Panc1 (cell line): Measurements from ENCODE around the gene CDC42BPA.

Source experiments
- TCF7L2 ChIP-seq: IDR thresholded peaks from 2 replicates; pipeline ENCODE4 v1.6.1; 2011; ENCODE audit warnings: mild to moderate bottlenecking, low read depth, low read length, inconsistent platforms
- TF ChIP-seq, protein P1 (sequence below): fragments of 450-650 bp; IDR thresholded peaks from 2 replicates; pipeline ENCODE4 v1.5.1; 2017; ENCODE audit warnings: mild to moderate bottlenecking

DNA sequence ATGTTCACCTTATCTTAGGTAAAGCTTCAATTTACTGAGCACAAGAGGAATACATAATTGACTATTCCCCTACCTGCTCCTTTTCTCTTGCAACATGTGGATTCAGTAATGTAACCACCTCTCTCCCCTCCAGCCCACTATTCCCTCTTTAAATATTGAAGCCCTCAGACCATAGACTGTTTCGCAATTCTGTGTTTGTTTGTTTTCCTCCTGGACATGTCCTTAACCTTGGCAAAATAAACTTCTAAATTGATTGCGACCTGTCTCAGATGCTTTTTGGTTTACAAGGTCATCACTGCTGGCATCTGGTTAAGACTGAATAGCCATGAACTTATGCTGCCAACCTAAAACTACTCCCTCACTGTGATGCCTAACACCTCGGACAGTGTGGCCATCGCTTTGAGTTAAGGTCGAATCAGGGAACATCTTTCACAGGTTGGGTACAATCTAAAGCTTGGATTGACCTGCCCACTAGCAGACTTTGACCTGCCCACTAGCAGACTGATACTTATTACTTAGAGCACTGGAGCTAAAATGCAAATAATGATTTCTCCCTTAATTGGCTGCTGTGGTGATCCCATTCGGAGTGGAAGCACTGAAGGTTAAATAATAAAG is 10.2 kb upstream of the CDC42BPA start:
- TF ChIP-seq, protein P1, sequence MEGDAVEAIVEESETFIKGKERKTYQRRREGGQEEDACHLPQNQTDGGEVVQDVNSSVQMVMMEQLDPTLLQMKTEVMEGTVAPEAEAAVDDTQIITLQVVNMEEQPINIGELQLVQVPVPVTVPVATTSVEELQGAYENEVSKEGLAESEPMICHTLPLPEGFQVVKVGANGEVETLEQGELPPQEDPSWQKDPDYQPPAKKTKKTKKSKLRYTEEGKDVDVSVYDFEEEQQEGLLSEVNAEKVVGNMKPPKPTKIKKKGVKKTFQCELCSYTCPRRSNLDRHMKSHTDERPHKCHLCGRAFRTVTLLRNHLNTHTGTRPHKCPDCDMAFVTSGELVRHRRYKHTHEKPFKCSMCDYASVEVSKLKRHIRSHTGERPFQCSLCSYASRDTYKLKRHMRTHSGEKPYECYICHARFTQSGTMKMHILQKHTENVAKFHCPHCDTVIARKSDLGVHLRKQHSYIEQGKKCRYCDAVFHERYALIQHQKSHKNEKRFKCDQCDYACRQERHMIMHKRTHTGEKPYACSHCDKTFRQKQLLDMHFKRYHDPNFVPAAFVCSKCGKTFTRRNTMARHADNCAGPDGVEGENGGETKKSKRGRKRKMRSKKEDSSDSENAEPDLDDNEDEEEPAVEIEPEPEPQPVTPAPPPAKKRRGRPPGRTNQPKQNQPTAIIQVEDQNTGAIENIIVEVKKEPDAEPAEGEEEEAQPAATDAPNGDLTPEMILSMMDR: no peak
- TF ChIP-seq TCF7L2: no peak
